AG08395 (cell line): Measurements from ENCODE around the gene ASXL2.
"Not testable (repeated sequence)": the region's sequence is repeated elsewhere in the genome, so short reads cannot be mapped to it uniquely, and the experiment has no call there.

Experiments
- DNase-seq: peaks from one replicate; pipeline ENCODE4 v3.0.0; 2012; ENCODE audit warnings: mixed read lengths, low spot score

ASXL2 gene

DNA sequence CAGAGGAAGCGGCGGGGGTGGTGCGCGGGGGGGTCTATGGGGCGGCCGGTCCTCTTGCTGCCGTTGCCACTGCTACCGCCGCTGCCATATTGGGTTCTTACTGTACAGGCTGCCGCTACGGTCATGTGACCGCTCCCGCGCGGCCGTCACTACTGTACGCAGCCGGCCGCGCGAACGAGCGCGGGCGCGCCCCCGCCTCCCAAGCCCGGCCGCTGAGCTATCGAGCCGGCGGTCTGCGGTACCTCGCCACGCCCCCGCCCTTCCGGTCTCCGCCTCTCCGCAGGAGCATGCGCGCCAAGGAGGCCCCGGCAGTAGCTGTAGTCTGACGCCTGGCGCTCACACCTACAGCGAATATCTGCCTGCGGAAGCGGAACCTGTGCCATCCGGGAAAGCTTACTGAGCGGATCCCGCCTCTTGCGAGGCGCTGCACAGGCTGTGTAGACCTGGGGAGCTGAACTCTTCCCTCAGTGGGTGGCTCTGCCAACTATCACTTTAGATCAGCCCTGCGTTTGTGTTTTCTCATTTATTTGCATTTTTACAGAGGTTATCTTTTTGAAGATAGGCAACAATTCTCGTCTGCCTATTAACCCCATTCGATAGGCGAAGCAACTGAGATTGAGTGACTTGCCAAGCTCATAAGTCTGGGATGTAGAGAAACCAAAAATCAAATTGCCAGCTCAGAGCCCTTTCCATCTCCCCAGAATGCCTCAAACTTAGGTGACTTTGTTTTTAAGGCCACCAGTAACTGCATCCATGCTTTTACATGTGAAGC lies at the start of gene ASXL2:
Gene ASXL2, minus strand, starts transcription at position 127 of the 772 bp plus-strand sequence. CDS start 265 bp downstream, outside the sequence.
- peak; percentile 97 for DNase-seq

GRCh38 chr2:25926984-25927756 lies 48.9 kb upstream of the ASXL2 start:
- DNase-seq = no peak

- no peak for DNase-seq
Measured at GRCh38 chr2:25922501-25922900, 44.2 kb upstream of the ASXL2 start.

DNA sequence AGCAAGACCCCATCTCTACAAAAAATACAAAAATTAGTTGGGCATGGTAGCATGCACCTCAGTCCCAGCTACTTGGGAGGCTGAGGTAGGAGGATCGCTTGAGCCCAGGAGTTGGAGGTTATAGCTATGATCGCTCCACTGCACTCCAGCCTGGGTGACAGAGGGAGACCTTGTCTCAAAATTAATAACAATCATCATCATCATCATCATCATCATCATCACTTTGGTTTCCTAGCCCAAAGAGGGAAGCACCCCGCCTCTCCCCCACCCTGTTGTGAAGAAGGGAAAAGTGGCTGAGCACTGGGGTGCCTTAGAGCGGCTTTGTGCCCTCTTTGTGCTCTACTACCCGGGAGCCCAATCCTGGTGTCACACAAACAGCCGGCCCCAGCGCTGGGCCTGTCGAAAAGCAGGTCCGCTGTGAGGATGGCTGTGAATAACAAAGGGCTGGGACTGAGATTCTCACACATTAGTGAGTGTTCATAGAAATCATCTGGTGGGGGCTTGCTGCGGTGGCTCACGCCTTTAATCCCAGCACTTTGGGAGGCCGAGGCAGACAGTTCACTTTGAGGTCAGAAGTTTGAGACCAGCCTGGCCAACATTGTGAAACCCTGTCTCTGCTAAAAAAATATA lies 42.6 kb upstream of the ASXL2 start:
- DNase-seq = no peak

DNA sequence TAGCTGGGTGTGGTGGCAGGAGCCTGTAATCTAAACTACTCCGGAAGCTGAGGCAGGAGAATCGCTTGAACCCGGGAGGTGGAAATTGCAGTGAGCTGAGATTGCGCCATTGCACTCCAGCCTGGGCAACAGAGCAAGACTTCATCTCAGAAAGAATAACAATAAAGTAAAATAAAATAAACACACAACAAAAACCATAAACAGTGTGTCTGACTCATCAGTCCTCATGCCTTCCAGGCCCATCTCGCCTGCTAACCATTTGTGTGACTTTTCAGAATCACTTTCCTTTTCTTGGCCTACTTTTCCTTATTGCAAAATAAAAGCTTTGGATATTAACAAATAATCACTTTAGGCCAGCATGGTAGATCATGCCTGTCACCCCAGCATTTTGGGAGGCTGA lies 42.0 kb upstream of the ASXL2 start:
- DNase-seq = peak; percentile 86

GRCh38 chr2:25917832-25918231 lies 39.5 kb upstream of the ASXL2 start:
- no peak for DNase-seq

- not testable (repeated sequence) for DNase-seq
Measured at GRCh38 chr2:25917411-25917810, 39.1 kb upstream of the ASXL2 start.

GRCh38 chr2:25915944-25916772 lies 37.9 kb upstream of the ASXL2 start:
- not testable (repeated sequence) for DNase-seq

GRCh38 chr2:25915411-25915810 lies 37.1 kb upstream of the ASXL2 start:
- DNase-seq = not testable (repeated sequence)

DNA sequence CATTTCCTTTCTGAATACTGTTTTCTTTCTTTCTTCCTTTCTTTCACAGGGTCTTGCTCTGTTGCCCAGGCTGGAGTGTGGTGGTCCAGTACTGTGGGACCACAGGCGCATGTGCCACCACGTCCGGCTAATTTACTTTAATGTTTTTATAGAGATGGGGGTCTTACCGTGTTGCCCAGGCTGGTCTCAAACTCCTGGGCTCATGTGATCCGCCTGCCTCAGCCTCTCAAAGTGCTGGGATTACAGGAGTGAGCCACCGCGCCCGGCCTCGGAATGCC lies 35.3 kb upstream of the ASXL2 start:
- DNase-seq = not testable (repeated sequence)

DNA sequence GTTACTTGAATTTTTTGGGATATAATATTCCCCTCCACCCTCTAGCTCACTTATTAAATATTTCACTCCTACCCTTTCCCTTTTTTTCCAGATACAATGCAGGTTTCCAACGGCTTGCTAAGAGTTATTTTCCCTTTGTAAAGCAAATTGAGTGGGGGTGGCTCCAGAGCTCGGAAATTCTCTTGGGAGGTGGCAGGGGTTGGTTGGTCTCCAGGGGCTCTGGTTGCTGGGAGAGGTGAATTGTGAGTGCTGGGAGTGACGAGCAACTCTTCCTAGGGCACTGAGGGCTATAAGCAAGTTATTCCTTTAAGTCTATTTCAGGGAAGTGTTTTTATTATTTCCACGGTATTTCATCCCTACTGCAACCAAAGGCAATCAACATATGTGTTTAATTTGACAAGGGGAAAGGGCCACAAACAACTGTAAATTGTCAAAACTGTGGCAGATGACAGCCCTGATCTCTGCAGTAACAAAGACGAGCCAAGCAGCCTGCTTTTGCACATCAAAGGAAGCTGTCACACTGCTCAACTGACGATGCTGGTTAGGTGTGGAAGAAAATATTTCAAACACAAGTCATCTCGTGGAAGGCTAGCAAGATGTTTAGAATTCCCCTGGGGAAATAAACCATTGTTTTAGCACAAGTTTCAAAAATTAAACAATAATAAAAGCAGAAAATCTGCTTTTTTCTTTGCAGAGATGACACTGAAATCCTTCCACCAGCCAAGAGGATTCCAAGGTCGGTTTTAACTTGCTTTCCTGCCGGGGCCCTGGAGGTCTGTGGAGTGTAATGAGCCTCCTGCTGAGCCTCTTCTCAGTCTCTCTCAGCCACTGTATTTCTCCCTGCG lies 34.8 kb upstream of the ASXL2 start:
- peak; percentile 51 for DNase-seq

- DNase-seq = not testable (repeated sequence)
Measured at GRCh38 chr2:25909574-25909973, 31.3 kb upstream of the ASXL2 start.

DNA sequence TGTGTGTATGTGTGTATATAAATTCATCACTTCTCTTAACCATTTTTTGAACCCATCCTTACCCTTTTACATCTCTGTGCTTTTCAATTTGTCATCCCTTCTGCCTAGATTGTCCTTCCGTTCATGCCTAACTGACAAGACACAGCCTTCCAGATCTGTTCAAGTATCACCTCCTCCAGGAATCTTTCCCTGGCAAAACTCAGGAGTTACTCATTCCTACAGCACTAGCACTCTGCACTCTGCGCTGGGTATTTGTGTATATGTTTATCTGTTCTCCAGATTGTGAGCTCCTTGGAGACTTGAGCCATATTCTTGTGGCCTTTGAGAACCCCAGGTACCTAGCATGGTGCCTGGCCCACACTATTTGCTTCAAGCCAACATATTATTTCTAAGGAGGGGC lies 26.8 kb upstream of the ASXL2 start:
- no peak for DNase-seq

- no peak for DNase-seq
Measured at GRCh38 chr2:25903216-25903776, 25.0 kb upstream of the ASXL2 start.

DNA sequence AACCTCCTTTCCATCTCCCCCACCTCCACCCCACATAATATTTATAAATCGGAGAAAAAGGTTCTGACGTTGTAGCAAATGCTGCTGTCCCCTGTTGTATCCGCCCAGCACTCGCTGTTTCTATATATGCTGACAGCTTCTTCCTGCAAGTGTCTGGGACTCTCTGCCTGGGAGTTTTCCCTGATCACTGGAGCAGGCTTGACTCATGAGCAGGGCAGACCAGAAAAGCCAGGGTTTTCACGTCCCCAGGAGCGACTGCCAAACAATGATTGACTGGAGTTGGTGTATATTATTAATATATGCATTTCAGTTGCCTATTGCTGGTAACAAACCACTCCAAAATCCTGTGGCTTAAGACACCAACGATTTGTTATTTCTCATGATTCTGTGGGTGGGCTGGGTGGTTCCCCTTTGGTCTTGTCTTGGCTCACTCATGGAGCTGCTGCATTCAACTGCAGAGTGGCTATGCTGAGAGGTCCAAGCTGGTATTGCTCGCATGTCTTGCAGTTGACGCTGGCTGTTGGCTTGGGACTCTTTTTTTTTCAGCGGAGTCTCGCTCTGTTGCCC lies 21.2 kb upstream of the ASXL2 start:
- DNase-seq = no peak

GRCh38 chr2:25897506-25897905 lies 19.2 kb upstream of the ASXL2 start:
- DNase-seq = no peak

GRCh38 chr2:25896308-25896707 lies 18.0 kb upstream of the ASXL2 start:
- DNase-seq = not testable (repeated sequence)

DNA sequence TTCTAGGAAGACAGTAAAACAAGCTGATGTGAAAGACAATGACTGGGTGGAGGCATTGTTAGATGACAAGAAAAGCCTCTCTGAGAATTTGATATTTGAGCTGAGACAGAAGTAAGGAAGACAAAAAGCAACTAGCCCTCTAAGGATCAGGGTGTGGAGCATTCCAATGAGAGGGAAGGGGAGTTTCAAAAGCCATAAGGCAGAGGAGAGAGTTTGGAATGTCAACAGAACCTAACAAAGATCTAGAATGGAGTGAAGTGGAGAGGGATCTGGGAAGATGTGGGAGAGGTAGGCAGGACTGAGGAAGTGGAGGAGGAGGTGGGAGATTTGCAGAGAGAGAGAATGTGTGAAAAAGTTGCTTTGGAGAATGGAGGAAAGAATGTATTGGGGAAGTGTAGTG lies 17.3 kb upstream of the ASXL2 start:
- no peak for DNase-seq

GRCh38 chr2:25895018-25895417 lies 16.7 kb upstream of the ASXL2 start:
- no peak for DNase-seq

DNA sequence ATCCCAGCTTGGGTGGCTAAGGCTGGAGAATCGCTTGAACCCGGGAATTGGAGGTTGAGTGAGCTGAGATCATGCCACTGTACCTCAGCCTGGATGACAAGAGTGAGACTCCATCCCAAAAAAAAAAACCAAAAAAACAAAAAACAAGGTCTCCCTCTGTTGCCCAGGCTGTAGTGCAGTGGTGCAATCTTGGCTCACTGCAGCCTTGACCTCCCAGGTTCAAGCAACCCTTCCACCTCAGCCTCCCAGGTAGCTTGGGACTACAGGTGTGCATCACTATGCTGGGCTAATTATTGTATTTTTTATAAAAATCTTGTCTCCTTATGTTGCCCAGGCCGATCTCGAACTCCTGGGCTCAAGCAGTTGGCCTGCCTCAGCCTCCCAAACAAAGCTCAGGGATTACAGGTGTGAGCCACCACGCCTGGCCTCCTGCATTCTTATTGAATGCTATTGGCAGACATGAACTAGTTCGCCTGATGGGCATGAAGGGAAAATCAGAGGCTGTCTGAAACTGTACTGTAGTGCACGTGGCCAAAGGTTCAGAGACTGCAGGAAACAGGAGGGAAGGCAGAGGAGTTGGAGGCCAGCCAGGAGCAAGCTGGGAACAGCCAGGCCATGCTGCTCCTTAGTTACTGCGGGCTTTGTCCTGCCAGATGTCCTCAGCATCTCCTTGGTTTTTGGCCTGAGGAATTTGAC lies 16.0 kb upstream of the ASXL2 start:
- peak; percentile 53 for DNase-seq
